Ovary (tissue), 3 donors: ENCODE data around the gene APBA2.

Experiments used
- EP300 ChIP-seq: sonication (generic); formaldehyde crosslinking; IDR thresholded peaks from one replicate; pipeline ENCODE4 v1.6.1; 2017; ENCODE audit warnings: antibody characterized with exemption
- POLR2A ChIP-seq: fragments of 450-650 bp; IDR thresholded peaks from one replicate; pipeline ENCODE4 v1.6.1; 2017; ENCODE audit warnings: antibody characterized with exemption, mild to moderate bottlenecking, moderate library complexity
- TF ChIP-seq, protein P1 (sequence below), 3 donors: fragments of 450-650 bp in 2 of 3; fragments of 200-600 bp in 1 of 3; IDR thresholded peaks; one replicate each; pipeline versions ENCODE4 v1.5.1 to v1.8.0; 2016 to 2022; ENCODE audit warnings: antibody characterized with exemption in 3 of 3, mild to moderate bottlenecking in 1 of 3
- donor health status: DM: no; HTN: no; CAD: no.

DNA sequence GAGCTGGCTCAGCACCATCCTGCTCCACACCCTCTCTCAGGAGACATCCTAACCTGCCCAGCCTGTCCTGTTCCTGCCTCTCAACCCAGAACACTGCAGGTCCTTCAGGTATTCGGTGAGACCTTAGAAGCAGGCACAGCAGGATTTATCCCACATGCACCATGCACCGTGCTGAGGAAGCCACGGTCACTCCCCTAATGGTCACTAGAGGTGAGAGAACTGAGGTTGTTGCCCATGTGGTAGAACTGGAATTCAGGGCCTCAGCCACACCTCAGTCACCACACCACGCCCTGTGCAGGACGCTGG, 36.9 kb downstream of the APBA2 start:
- TF ChIP-seq, protein P1, sequence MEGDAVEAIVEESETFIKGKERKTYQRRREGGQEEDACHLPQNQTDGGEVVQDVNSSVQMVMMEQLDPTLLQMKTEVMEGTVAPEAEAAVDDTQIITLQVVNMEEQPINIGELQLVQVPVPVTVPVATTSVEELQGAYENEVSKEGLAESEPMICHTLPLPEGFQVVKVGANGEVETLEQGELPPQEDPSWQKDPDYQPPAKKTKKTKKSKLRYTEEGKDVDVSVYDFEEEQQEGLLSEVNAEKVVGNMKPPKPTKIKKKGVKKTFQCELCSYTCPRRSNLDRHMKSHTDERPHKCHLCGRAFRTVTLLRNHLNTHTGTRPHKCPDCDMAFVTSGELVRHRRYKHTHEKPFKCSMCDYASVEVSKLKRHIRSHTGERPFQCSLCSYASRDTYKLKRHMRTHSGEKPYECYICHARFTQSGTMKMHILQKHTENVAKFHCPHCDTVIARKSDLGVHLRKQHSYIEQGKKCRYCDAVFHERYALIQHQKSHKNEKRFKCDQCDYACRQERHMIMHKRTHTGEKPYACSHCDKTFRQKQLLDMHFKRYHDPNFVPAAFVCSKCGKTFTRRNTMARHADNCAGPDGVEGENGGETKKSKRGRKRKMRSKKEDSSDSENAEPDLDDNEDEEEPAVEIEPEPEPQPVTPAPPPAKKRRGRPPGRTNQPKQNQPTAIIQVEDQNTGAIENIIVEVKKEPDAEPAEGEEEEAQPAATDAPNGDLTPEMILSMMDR (IDR thresholded peaks at IDR 0.05): no peak
- no peak for TF ChIP-seq POLR2A
- no peak for TF ChIP-seq EP300
